Measurements from ENCODE around the gene EDA.
"Not testable (repeated sequence)": the region's sequence is repeated elsewhere in the genome, so short reads cannot be mapped to it uniquely, and the experiment has no call there.

The EDA gene

GRCh38 chrX:69844636-69845035, 228.7 kb downstream of the EDA start:
- no peak for TF ChIP-seq CTCF (IDR thresholded peaks at IDR 0.05; ENCODE audit: low read length, missing control alignments)
- H3K4me3 ChIP-seq (replicated peaks; ENCODE audit: low read depth, low read length), result no peak overlapping the region
- no peak for DNase-seq (ENCODE audit: low read depth)

- H3K4me3 ChIP-seq (replicated peaks; ENCODE audit: low read depth, low read length); DNase-seq (ENCODE audit: low read depth): not testable (repeated sequence)
These were observed 244.1 kb downstream of the EDA start for GRCh38 chrX:69859999-69860398.

- H3K4me3 ChIP-seq (replicated peaks; ENCODE audit: low read depth, low read length), result no peak overlapping the region
- DNase-seq (ENCODE audit: low read depth), result no peak
- no peak for TF ChIP-seq CTCF (IDR thresholded peaks at IDR 0.05; ENCODE audit: low read length, missing control alignments)
These were observed 260.3 kb downstream of the EDA start for GRCh38 chrX:69876221-69876620.

GRCh38 chrX:69884210-69884609, 268.3 kb downstream of the EDA start:
- no peak for TF ChIP-seq CTCF (IDR thresholded peaks at IDR 0.05; ENCODE audit: low read length, missing control alignments)
- DNase-seq (ENCODE audit: low read depth), result no peak
- H3K4me3 ChIP-seq (replicated peaks; ENCODE audit: low read depth, low read length), result no peak overlapping the region

- TF ChIP-seq CTCF (IDR thresholded peaks at IDR 0.05; ENCODE audit: low read length, missing control alignments), result no peak
- DNase-seq (ENCODE audit: low read depth), result no peak
- no peak overlapping the region for H3K4me3 ChIP-seq (replicated peaks; ENCODE audit: low read depth, low read length)
These were observed 280.1 kb downstream of the EDA start for GRCh38 chrX:69896046-69896445.

GRCh38 chrX:69900491-69900890, 284.6 kb downstream of the EDA start:
- peak; percentile 13 for DNase-seq (ENCODE audit: low read depth)
- H3K4me3 ChIP-seq (replicated peaks; ENCODE audit: low read depth, low read length), result no peak overlapping the region
- TF ChIP-seq CTCF (IDR thresholded peaks at IDR 0.05; ENCODE audit: low read length, missing control alignments), result no peak

- H3K4me3 ChIP-seq (replicated peaks; ENCODE audit: low read depth, low read length), result no peak overlapping the region
- DNase-seq (ENCODE audit: low read depth), result no peak
- TF ChIP-seq CTCF (IDR thresholded peaks at IDR 0.05; ENCODE audit: low read length, missing control alignments), result no peak
These were observed 290.5 kb downstream of the EDA start for GRCh38 chrX:69906447-69906846.

GRCh38 chrX:69914781-69915180, 298.9 kb downstream of the EDA start:
- no peak overlapping the region for H3K4me3 ChIP-seq (replicated peaks; ENCODE audit: low read depth, low read length)
- DNase-seq (ENCODE audit: low read depth), result no peak
- TF ChIP-seq CTCF (IDR thresholded peaks at IDR 0.05; ENCODE audit: low read length, missing control alignments), result no peak

Measured in fibroblast of pulmonary artery (primary cell).